ENCODE measurements around the gene TPBGL. TPM values are rescaled to one million over a fixed set of nuclear protein-coding genes. Genes with fewer than 3 reads are reported as not detected.

Gene TPBGL
- total and polyA plus RNA-seq, 2 of the 4 experiments (the other 2 are of a cell fraction) = not detected

GRCh38 chr11:75194147-75194546, 46.4 kb upstream of the TPBGL start:
- Histone ChIP-seq H3K36me3 (ENCODE audit: control insufficient read depth, insufficient read depth, low read length) (no peaks in the 10 kb centered on the region), H4K5ac (ENCODE audit: low read depth, low read length) (no peak overlapping the region), H3K4ac (ENCODE audit: low read depth, low read length) (no peak overlapping the region), H3K9me1 (ENCODE audit: insufficient read depth, low read length) (no peaks in the 10 kb centered on the region), H3K4me2 (ENCODE audit: low read depth, low read length) (no peak overlapping the region), H3K9me3 (ENCODE audit: control insufficient read depth, insufficient read depth, low read length) (no peaks in the 10 kb centered on the region), H2AK9ac (replicated peaks; ENCODE audit: low read depth, low read length, poor library complexity) (no peak overlapping the region), H3K27me3 (ENCODE audit: control insufficient read depth, insufficient read depth, low read length) (peaks cover 66% of the 10 kb centered on the region), H3K4me1 (ENCODE audit: control insufficient read depth, insufficient read depth, low read length) (no peaks in the 10 kb centered on the region), H2BK120ac (ENCODE audit: low read depth, low read length) (no peak overlapping the region), H3K18ac (ENCODE audit: low read depth, low read length) (no peak overlapping the region), H2BK15ac (ENCODE audit: low read depth, low read length) (no peak overlapping the region), H2AK5ac (ENCODE audit: low read depth, low read length) (no peak overlapping the region), H2AFZ (replicated peaks; ENCODE audit: low read length, poor library complexity) (no peak overlapping the region), H3K4me3 (ENCODE audit: insufficient read depth, low read depth, low read length) (no peak overlapping the region), H4K20me1 (ENCODE audit: insufficient read depth, low read length) (no peaks in the 10 kb centered on the region), H2BK20ac (ENCODE audit: low read depth, low read length) (no peak overlapping the region), H3K14ac (replicated peaks; ENCODE audit: low read depth, low read length) (no peak overlapping the region), H4K91ac (ENCODE audit: insufficient read depth, low read depth, low read length) (no peak overlapping the region), H3K9ac (ENCODE audit: low read depth, low read length) (no peak overlapping the region), H3K27ac (ENCODE audit: insufficient read depth, low read length) (no peak overlapping the region), H3K56ac (ENCODE audit: extremely low read depth, insufficient read depth, low read length) (no peak overlapping the region), H4K8ac (ENCODE audit: low read depth in 2 of 2, low read length in 2 of 2) (no peak overlapping the region), H2BK5ac (ENCODE audit: low read depth, low read length, poor library complexity, severe bottlenecking) (no peak overlapping the region), H3K79me1 (ENCODE audit: low read depth in 1 of 2, low read length in 2 of 2) (no peaks in the 10 kb centered on the region), H3K23ac (ENCODE audit: low read depth, low read length) (no peak overlapping the region)
- no peak for ATAC-seq (ENCODE audit: low read depth)
- ChIA-PET POLR2A (ENCODE audit: unreplicated experiment) (interaction anchor here (0.6 kb wide), 1 partner anchor 18 kb away, joined by 3 read pairs; no protein-coding TSS in a partner anchor), CTCF (interaction anchor here (4.2 kb wide), 1 partner anchor 11 kb away, joined by 24 read pairs; no protein-coding TSS in a partner anchor)
- TF ChIP-seq RFX5 (IDR thresholded peaks at IDR 0.05; ENCODE audit: low read depth, low read length) = no peak
- TF ChIP-seq MXI1 (IDR thresholded peaks at IDR 0.05; ENCODE audit: borderline replicate concordance, low read depth, low read length) = no peak
- no peak for TF ChIP-seq NFE2L2 (IDR thresholded peaks at IDR 0.05; ENCODE audit: low read depth, low read length)
- no peak for TF ChIP-seq FOS (IDR thresholded peaks at IDR 0.05; ENCODE audit: low read depth, low read length)
- TF ChIP-seq CEBPB (IDR thresholded peaks at IDR 0.05; ENCODE audit: low read depth, low read length) = no peak
- TF ChIP-seq USF2 (IDR thresholded peaks at IDR 0.05; ENCODE audit: low read depth, low read length) = no peak
- no peak for TF ChIP-seq MAZ (IDR thresholded peaks at IDR 0.05; ENCODE audit: borderline replicate concordance, low read depth, low read length)
- 17% methylated on average over 1 of the region's 5 CpGs; no CpG with 5 or more reads in 1 of the 2 experiments for WGBS, 2 experiments (ENCODE audit: extremely low coverage in 2 of 2, insufficient read length in 1 of 2)
- dilution Hi-C loops (cut with HindIII; ENCODE audit: low sequenced_read_pairs, unreplicated experiment) = no loop called here
- no TSS peak for BruUV-seq (replicated peaks)
- intact Hi-C loops (cut with micrococcal nuclease) = no loop called here
- DNase-seq = no peak
- in situ Hi-C loops (cut with MboI; ENCODE audit: low sequenced_read_pairs) = no loop called here

Measured in IMR-90 (cell line).